Prostate gland (tissue), 2 donors: ENCODE data around the gene MYO1D.

ENCODE experiments used
- POLR2A ChIP-seq: fragments of 450-650 bp; IDR thresholded peaks from one replicate; pipeline ENCODE4 v1.6.1; 2016; ENCODE audit warnings: antibody characterized with exemption, mild to moderate bottlenecking
- TF ChIP-seq, protein P1 (sequence below), 4 experiments: fragments of 200-600 bp in 2 of 4; fragments of 450-650 bp in 2 of 4; sonication (generic) in 2 of 4; IDR thresholded peaks; 1 replicate in 3 of 4; 2 replicates in 1 of 4; pipeline ENCODE4 v1.5.1; 2016 to 2019; ENCODE audit warnings: antibody characterized with exemption in 4 of 4, mild to moderate bottlenecking in 2 of 4, moderate library complexity in 2 of 4

DNA sequence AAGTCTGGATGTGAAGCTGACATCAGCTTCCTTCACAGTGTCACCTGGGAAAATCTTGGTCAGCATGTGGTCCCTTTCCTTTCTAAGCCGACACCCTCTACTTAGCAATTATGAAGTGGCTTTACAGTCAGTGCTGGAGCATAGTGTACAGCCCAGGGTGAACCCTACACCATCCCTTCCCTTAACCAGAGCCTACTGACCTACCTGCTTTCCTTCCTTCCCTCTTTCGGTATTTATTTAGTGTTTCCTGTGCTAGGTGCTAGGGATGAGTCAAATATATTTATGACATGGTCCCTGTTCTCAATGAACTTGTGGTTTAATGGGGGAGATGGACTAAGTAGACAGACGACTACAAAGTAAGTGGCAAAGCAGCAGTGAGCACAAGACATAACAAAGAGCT is 312.6 kb downstream of the MYO1D start:
- TF ChIP-seq POLR2A = no peak
- TF ChIP-seq, protein P1, sequence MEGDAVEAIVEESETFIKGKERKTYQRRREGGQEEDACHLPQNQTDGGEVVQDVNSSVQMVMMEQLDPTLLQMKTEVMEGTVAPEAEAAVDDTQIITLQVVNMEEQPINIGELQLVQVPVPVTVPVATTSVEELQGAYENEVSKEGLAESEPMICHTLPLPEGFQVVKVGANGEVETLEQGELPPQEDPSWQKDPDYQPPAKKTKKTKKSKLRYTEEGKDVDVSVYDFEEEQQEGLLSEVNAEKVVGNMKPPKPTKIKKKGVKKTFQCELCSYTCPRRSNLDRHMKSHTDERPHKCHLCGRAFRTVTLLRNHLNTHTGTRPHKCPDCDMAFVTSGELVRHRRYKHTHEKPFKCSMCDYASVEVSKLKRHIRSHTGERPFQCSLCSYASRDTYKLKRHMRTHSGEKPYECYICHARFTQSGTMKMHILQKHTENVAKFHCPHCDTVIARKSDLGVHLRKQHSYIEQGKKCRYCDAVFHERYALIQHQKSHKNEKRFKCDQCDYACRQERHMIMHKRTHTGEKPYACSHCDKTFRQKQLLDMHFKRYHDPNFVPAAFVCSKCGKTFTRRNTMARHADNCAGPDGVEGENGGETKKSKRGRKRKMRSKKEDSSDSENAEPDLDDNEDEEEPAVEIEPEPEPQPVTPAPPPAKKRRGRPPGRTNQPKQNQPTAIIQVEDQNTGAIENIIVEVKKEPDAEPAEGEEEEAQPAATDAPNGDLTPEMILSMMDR (IDR thresholded peaks at IDR 0.05) = no peak
